GM18909 (cell line): ENCODE measurements around the gene SLF2.

Experiments used
- ATAC-seq: cut with Tn5 transposase; IDR thresholded peaks from one replicate; pipeline ENCODE4 v1.9.1; 2021; ENCODE audit warnings: mild to moderate bottlenecking; ENCODE audit not compliant: unreplicated experiment, poor library complexity

Gene SLF2

GRCh38 chr10:100895346-100895745 is 17.4 kb upstream of the SLF2 start:
- no peak for ATAC-seq

- ATAC-seq, result no peak
These were observed 16.9 kb upstream of the SLF2 start for GRCh38 chr10:100895896-100896295.

- ATAC-seq, result no peak
These were observed 15.8 kb upstream of the SLF2 start for GRCh38 chr10:100896876-100897461.

- ATAC-seq, result no peak
These were observed 14.8 kb upstream of the SLF2 start for GRCh38 chr10:100897976-100898375.

- no peak for ATAC-seq
These were observed 13.6 kb upstream of the SLF2 start for GRCh38 chr10:100899171-100899570.

GRCh38 chr10:100901051-100901450 is 11.7 kb upstream of the SLF2 start:
- no peak for ATAC-seq

- ATAC-seq, result no peak
These were observed 10.1 kb upstream of the SLF2 start for GRCh38 chr10:100902622-100903021.

GRCh38 chr10:100904917-100905316 is 7.8 kb upstream of the SLF2 start:
- no peak for ATAC-seq

GRCh38 chr10:100907175-100907574 is 5.6 kb upstream of the SLF2 start:
- ATAC-seq, result no peak

GRCh38 chr10:100907773-100908363 is 4.9 kb upstream of the SLF2 start:
- no peak for ATAC-seq

- ATAC-seq, result no peak
These were observed 4.4 kb upstream of the SLF2 start for GRCh38 chr10:100908378-100908777.

GRCh38 chr10:100909501-100910263 is 3.1 kb upstream of the SLF2 start:
- no peak for ATAC-seq

- no peak for ATAC-seq
These were observed 1.3 kb upstream of the SLF2 start for GRCh38 chr10:100911472-100911871.

- ATAC-seq, result no peak
These were observed 654 bp upstream of the SLF2 start for GRCh38 chr10:100912013-100912604.

GRCh38 chr10:100913470-100913865 is 705 bp downstream of the SLF2 start:
- no peak for ATAC-seq

- ATAC-seq, result no peak
These were observed 4.3 kb downstream of the SLF2 start for GRCh38 chr10:100917071-100917470.

- no peak for ATAC-seq
These were observed 10.8 kb downstream of the SLF2 start for GRCh38 chr10:100923580-100923979.

- ATAC-seq, result no peak
These were observed 14.5 kb downstream of the SLF2 start for GRCh38 chr10:100927266-100927665.

GRCh38 chr10:100928039-100928438 is 15.3 kb downstream of the SLF2 start:
- ATAC-seq, result no peak

- ATAC-seq, result no peak
These were observed 17.6 kb downstream of the SLF2 start for GRCh38 chr10:100930368-100930767.

- ATAC-seq, result no peak
These were observed 21.4 kb downstream of the SLF2 start for GRCh38 chr10:100934084-100934659.
